ENCODE measurements around the gene CCDC18.
"Not testable (repeated sequence)": the region's sequence is repeated elsewhere in the genome, so short reads cannot be mapped to it uniquely, and the experiment has no call there.

DNA sequence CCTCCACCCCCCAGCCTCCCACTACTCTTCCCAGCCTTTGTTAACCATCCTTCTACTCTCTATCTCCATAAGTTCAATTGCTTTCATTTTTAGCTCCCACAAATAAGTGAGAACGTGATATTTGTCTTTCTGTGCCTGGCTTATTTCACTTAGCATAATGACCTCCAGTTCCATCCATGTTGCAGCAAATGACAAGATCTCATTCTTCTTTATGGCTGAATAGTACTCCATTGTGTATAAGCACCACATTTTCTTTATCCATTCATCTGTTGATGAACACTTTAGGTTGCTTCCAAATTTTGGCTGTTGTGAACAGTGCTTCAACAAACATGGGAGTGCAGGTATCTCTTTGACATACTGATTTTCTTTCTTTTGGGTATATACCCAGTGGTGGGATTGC is 14.6 kb upstream of the CCDC18 start:
- TF ChIP-seq CTCF, POLR2A (IDR thresholded peaks at IDR 0.05): not testable (repeated sequence)

Data from thyroid gland (tissue), 4 donors.